COLO829 (cell line): Measurements from ENCODE around the gene CEACAM1.
"Not testable (repeated sequence)": the region's sequence is repeated elsewhere in the genome, so short reads cannot be mapped to it uniquely, and the experiment has no call there.

ENCODE experiments used
- DNase-seq: peaks from one replicate; pipeline ENCODE4 v3.0.0; 2012; ENCODE audit warnings: low spot score

Gene CEACAM1

GRCh38 chr19:42528354-42529247 is at the start of gene CEACAM1:
TSS of gene CEACAM1 (minus strand) at chr19:42528481. CDS start at chr19:42528374, 107 bp downstream.
- DNase-seq = peak; percentile 44

GRCh38 chr19:42577016-42577415 is 48.7 kb upstream of the CEACAM1 start:
- DNase-seq = no peak

- DNase-seq = no peak
Observed at GRCh38 chr19:42576241-42576640, 48.0 kb upstream of the CEACAM1 start.

GRCh38 chr19:42573642-42574041 is 45.4 kb upstream of the CEACAM1 start:
- no peak for DNase-seq

- DNase-seq = no peak
Observed at GRCh38 chr19:42571116-42571515, 42.8 kb upstream of the CEACAM1 start.

GRCh38 chr19:42569193-42569592 is 40.9 kb upstream of the CEACAM1 start:
- no peak for DNase-seq

- DNase-seq = no peak
Observed at GRCh38 chr19:42568006-42568405, 39.7 kb upstream of the CEACAM1 start.

- DNase-seq = no peak
Observed at GRCh38 chr19:42567567-42567966, 39.3 kb upstream of the CEACAM1 start.

- peak; percentile 70 for DNase-seq
Observed at GRCh38 chr19:42563352-42564210, 35.3 kb upstream of the CEACAM1 start.

GRCh38 chr19:42561512-42561911 is 33.2 kb upstream of the CEACAM1 start:
- DNase-seq = no peak

GRCh38 chr19:42560731-42561130 is 32.5 kb upstream of the CEACAM1 start:
- DNase-seq = no peak

- no peak for DNase-seq
Observed at GRCh38 chr19:42558450-42559150, 30.3 kb upstream of the CEACAM1 start.

GRCh38 chr19:42557386-42557871 is 29.1 kb upstream of the CEACAM1 start:
- not testable (repeated sequence) for DNase-seq

- DNase-seq = no peak
Observed at GRCh38 chr19:42555801-42556200, 27.5 kb upstream of the CEACAM1 start.

- no peak for DNase-seq
Observed at GRCh38 chr19:42555317-42555716, 27.0 kb upstream of the CEACAM1 start.

GRCh38 chr19:42554046-42554575 is 25.8 kb upstream of the CEACAM1 start:
- DNase-seq = no peak

GRCh38 chr19:42553292-42554045 is 25.2 kb upstream of the CEACAM1 start:
- DNase-seq = peak; percentile 17

- DNase-seq = no peak
Observed at GRCh38 chr19:42552086-42553065, 24.1 kb upstream of the CEACAM1 start.

GRCh38 chr19:42550521-42550920 is 22.2 kb upstream of the CEACAM1 start:
- not testable (repeated sequence) for DNase-seq

GRCh38 chr19:42549067-42549466 is 20.8 kb upstream of the CEACAM1 start:
- DNase-seq = not testable (repeated sequence)
